GM21529 (cell line): ENCODE results near the gene DPP9.

Experiments used
- ATAC-seq: cut with Tn5 transposase; IDR thresholded peaks from one replicate; pipeline ENCODE4 v1.9.1; 2021; ENCODE audit not compliant: unreplicated experiment

DPP9 gene

DNA sequence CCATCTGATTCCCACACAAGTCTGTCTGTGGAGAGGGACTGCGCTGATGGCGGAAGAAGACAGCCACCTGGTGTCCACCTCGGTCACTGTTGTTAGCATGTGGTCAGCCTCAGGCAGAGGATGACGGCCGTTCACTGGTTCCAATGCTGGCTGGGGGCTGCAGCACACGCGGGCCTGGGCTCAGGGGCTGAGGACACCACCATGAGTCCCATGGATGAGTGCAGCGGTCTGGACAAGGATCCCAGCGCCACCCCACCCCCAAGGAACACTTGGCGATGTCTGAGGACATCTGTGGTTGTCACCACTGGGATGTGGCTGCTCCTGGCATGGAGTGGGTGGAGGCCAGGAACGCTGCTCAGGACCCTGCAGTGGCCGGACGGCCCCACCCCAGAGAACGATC is 10.9 kb downstream of the DPP9 start:
- no peak for ATAC-seq

DNA sequence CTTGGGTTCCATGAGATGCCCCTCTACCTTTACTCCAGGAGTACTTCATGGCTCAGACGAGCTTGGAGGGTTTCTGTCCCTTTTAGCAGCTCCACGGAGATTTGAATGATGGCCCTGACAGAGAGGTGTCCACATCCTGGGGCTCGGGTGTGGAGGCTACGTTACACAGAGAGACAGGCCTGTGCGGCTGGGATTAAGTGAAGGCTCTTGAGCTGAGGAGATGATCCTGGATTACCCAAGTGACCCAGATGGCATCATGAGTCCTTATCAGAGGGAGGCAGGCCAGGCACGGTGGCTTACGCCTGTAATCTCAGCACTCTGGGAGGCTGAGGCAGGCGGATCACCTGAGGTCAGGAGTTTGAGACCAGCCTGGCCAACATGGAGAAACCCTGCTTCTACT is 12.4 kb downstream of the DPP9 start:
- ATAC-seq, result no peak

DNA sequence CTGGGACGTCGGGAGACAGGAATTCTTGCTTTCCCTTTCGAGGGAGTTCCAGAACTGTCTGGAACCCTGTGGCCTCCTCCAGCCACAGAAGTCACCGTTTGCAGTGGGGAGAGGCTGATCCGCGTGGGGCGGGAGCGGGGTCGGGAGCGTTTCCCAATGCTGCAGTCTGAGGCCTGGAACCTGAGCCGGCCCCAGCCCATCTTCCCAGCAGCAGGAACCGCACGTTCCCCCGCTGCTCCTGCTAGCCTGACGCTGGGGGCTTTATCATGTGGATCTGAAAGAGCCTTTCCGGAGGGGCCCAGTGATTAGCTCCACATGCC is 13.4 kb downstream of the DPP9 start:
- ATAC-seq, result no peak

DNA sequence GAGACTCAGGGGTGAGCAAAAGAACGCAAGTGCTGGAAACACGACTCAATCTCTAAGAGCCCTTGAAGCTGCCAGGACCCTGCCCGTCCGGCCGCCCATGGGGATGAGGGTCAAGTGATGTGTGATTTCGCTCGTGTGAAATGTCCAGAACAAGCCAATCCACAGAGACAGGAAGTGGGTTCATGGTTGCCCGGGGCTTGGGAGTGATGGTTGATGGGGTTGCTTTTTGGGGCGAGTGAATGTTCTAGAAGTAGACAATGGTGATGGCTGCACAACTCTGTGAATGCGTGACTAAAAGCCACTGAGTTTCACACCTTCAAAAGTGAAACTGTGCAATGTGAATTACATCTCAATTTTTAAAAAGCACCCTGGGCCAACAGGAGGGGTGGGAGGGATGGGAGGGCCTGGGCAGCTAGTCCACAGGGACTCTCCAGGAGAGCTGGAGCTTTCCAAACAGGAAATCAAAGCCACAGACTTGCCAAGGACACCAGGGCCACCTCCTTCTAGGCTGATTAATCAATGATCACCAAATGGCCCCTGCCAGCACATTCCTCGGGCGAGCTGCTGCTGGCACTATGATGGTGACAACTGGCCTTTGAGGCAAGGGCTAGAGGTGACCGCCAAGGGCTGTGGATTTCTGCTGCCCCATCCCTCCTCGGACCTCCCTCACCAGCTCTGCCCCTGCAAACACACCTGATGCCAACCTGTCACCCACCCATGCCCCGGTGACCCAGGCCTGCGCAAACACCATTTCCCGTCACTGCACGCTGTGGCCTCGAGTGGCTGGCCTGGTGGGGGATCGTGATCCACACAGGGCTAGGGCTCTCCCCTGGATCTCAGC is 14.0 kb downstream of the DPP9 start:
- ATAC-seq, result no peak

DNA sequence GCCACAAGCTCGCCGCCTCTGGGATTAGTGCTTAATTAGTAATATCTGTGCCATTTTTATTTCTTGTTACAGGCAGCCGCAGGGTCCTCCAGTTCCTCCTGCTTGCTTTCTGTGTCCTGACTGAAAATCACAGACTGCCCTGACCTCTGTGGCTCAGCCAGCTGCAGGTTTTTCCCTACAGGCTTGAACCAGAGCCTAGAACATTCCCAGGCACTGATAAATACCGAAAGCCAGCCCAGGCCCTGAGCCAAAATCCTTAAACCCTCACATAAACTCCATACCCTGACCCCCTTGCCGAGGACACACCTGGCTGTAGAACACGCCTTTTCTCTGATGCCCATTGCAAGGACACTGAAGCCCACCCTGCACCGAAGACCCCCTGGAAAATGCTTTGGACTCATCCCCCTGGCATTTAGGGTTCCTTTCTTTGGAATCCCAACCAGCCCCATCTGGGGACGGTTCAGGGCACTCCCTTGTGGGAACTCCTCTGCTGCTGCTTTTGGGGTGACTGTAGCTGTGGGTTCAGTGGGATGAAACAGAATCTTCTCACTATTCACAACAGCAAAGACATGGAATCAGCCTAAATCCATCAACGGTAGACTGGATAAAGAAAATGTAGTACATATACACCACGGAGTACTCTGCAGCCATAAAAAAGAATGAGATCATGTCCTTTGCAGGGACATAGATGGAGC is 15.5 kb downstream of the DPP9 start:
- no peak for ATAC-seq

DNA sequence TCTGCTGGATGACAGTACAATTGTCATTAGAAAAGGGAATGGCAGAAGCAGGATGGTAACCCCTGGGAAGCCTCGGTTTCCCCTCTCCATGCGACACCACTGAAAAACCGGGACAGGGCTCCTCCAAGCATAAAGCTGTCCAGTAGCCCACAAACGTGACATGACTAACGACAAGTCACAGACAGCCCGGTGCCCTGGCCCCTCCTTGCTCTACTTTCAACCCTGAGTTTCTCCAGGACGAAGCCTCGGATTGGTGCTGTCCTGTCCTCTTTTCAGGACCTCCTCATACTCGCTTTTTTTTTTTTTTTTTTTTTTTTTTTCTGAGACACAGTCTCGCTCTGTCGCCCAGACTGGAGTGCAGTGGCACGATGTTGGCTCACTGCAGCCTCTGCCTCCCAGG is 16.3 kb downstream of the DPP9 start:
- ATAC-seq, result no peak

DNA sequence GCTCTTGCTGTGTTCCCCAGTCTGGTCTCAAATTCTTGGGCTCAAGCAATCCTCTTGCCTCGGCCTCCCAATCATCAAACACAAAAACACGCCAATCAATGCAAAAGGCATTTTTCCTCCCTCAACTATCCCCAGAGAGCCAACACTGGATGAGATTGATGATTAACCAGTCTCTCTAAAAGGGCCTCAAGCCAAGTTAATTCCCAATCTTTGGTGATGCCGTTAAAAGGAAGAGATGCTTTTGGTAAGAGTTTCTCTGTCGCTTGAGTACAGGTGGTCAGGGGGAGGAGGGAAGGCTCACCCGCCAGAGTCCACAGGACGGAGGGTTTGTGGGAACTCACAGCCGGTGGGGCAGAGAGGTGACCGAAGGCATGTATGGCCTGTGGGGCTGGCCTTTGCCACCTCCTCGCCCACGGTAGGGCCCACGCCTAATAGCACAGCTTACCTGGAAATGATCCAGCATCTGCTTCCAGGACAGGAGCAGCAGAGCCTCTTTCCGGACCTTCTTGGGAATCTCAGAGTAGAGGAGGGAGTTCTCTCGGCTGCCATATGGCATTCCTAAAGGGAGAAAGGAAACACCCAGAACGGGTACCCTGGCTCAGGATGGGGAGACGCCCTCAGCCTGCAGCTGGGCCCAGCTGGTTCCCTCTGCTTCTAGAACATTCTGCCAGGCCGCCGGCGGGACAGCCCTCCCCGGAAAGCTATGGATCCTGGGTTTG is 18.1 kb downstream of the DPP9 start:
- no peak for ATAC-seq

DNA sequence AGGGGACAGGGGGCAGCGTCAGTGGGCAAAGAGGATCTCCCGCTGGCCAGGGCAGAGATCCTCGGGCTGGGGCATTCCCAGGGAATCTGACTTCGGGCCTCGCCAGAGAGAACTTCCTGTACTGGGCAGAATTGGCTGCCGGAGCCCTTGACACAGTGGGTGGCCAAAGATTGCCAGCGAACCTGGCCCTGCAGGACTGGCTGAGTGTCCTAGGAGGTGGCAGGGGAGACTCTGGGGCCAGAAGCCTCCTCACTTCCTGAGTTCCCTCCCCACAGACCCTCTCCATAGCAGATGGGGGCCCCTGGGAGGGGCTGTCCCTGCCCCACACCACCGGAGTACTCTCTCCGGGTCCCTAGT is 19.3 kb downstream of the DPP9 start:
- ATAC-seq, result no peak

DNA sequence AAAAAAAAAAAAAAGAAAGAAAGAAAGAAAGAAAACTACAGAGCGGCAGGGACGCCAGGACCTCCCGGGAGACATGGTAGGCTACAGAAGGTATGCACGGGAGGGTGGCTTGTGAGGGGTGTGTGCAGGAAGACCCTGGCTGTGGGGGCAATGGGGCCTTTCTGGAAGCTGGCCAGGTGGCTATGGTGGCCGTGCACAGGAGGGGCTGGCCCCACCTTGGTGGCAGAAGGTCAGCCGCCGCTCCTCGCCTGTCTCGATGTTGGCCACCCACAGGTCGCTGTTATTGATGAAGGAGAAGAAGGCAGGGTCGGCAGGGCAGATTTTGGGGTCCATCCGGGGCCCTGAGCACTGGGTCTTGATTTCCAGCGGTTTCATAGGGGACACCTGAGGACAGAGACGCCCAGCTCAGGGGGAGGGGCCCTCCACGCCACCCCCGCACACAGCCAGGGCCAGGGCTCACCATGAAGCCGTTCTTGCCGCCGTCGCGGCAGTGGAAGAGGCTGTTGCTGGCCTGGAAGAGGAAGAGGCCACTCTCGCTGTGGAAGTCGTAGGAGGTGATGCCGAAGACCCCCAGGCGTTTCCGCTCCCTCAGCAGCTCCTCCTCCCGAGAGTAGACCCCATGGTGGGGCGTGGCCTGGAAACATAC is 19.8 kb downstream of the DPP9 start:
- ATAC-seq, result no peak

DNA sequence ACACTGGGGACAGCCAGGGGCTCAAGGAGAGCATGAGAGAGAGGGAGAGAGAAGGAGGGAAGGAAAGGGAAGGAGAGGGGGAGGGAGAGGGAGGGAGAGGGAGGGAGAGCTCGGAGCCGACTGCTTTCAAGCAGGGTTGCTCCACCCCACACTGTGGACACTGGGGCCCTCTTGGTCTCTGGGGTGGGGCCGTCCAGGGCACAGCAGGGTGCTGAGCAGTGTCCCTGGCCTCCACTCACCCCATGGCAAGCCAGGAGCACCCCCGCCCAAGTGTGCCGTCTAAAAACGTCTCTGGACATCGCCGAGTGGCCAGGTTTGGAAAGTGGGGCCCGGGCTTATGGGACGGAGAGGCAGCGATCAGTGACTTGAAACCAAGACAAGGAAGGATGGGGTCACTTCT is 20.9 kb downstream of the DPP9 start:
- no peak for ATAC-seq

DNA sequence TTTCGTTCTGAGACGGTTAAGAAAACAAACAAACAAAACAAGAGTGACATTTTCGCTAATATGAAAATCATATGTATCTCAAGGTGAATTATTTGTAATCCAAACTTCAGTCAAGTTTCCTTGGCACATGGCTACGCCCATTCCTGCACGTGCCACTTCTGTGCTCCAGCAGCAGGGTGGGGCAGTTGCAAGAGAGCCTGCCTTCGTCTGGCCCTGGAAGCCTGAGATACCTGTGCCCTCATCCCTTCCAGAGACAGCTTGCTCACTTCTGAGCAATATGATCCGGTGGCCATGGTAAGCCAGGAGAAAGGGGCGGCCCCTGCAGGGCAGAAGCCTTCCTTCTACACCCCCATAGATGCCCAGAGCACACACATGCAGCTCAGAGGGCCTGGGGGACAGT is 22.1 kb downstream of the DPP9 start:
- no peak for ATAC-seq

DNA sequence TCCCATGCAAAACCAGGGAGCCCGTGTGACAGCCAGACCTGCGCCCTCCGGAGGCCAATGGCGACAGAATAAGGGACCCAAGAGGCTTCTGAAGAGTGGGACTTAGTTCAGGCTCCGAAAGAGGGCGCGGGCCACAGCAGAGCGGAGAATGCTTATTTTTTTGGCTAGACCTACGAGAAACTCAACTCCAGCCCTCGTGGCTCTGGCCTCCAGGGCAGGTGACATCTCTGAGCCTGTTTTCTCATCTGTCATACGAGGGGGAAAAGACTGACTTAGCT is 23.0 kb downstream of the DPP9 start:
- no peak for ATAC-seq

DNA sequence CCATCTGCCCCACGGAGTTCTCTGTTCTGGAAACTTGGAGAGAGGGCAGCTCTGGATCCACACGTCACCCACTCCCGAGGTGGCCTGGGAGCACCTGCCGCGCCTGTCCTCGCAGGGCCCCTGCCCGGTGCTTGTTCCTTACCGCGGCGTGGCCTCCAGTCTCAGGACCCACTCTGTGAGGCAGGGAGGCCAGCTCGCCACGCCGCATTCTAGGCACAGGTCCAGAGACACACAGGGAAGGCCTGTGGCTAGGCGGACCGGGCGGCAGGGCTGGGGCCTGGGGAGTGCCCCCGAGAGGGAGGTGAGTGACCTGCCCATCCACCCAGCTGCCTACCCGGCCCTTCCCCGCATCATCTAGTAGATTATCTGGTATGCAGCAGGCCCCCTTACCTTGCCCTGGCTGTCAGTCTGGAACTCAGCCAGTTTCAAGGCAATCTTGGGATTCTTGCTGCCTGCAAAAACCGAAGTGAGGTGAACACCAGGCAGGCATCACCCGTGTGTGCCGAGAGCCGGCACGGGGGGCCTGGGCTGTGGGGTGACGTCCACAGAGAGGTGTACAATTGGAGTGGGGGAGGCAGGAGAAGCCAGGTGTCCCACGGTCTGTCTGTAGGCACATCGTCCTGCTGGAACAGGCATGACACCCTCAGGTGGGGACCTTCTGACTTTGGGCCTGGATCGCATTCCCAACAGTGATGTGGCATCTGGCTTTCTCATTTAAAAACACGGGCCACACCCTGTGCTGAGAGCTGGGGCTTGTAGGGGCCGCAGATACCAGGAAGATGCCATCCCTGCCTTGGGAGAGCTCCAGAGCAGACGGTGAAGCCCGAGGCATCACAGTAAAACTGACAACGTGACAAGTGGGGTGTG is 23.6 kb downstream of the DPP9 start:
- no peak for ATAC-seq

DNA sequence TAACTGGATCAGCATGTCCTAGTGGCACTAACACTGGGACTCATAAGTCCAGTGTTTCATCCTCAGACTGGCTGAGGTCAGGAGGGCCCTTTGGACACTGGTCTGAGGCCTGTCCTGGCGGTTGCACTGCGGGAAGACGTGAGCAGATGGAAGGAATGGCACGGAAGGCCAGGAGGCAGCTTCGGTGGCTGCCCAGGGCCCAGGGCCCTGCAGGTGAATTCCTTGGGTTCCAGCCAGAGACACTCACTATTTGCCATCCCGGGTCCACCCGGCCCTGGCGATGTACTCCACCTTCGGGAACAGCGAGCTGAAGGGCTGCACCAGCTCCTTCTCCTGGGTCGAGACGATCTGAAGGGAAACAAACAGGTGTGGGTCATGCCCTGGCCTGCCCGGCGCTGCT is 26.3 kb downstream of the DPP9 start:
- no peak for ATAC-seq

DNA sequence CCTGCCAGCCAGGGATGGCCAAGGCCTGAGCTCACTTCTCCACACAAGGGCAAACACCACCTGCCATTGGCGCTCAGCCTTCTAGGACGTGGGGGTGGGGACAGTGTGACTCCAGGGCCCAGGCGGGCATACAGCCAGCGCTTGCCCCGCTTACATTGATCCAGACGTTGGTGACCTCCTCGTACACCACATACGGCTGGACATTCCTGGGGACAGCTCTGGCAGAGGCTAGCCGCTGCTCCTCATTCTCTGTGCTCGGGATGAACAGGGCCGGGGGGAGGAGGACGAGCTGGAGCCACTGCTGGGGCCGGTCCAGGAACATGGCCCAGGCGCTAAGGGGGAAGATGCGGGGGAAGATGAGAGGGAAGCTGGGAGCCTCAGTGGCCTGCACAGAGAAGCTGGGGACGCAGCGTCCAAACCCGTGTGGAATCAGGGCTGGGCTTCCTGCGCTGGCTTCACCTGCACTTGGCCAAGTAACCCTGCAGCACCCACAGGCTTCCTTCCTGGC is 28.4 kb downstream of the DPP9 start:
- ATAC-seq, result no peak

DNA sequence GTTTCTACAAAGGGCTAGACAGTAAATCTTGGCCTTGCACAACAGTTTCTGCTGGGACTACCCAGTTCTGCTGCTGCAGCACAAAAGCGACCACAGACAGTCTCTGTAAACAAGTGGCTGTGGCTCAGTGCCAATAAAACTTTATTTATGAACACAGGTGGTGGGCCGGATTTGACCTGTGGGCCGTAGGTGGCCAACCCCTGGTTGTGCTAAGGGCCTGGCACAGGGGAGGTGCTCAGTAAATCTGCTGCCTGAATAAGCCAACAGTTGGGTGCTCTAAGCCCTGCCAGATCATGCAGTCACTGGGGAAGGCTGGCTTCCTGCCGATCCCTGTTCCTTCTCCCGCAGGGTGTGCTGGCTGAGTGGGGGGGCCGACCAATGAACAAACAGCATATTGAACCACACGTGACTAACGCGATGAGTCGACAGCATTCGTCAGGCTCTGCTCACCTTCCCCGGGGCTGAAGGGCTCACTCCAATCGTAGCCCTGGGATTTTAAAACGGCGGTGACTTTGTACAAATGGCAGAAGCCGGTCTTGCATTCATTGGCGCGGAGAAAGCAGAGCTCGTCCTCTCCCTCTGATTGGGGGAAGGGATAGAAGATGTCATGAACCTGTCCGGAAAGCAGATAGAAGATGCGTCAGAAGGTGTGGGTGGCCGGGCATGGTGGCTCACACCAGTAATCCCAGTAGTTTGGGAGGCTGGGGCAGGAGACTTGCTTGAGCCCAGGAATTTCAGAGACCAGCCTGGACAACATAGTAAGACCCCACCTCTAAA is 29.2 kb downstream of the DPP9 start:
- no peak for ATAC-seq

DNA sequence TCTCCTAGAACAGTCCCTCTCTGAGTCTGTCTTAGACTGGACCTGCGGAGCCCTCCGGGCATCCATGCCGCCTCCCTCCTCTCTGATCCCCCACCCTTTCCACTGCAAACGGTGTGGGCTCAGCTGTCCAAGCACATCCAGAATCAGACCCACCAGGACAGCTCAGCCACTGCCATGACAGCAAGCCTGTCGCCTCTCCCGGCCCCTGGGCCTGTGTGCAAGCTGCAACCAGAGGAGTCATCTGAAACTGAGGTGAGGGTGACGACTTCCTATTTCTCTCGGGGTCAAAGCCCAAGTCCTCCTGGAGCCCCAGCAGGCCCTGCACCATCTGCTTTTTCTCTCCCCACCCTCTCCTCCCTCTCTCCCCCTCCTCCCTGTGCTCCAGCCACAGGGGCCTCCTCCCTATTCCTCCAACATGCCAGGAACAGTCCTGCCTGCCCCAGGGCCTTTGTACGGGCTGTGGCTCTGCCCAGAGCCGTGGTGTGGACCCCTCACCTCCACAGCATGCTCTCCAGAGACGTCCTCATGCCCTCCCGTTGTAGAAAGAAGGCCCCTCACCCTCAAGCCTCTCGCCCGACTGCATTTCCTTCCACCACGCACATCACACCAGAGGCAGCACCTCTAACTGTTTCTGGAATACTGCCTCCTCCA is 30.0 kb downstream of the DPP9 start:
- ATAC-seq, result no peak

DNA sequence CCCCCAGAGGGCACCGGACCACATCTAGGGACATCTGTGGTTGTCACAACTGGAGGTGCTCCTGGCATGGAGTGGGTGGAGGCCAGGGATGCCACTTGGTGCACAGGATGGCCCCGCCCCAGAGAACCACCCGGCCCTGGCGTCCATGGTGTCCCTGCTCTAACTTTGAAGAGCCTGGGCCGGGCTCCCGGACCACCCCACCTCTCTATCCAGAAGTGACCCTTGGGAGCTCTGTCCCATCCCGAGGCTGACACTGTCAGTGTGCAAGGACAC is 30.6 kb downstream of the DPP9 start:
- ATAC-seq, result no peak

DNA sequence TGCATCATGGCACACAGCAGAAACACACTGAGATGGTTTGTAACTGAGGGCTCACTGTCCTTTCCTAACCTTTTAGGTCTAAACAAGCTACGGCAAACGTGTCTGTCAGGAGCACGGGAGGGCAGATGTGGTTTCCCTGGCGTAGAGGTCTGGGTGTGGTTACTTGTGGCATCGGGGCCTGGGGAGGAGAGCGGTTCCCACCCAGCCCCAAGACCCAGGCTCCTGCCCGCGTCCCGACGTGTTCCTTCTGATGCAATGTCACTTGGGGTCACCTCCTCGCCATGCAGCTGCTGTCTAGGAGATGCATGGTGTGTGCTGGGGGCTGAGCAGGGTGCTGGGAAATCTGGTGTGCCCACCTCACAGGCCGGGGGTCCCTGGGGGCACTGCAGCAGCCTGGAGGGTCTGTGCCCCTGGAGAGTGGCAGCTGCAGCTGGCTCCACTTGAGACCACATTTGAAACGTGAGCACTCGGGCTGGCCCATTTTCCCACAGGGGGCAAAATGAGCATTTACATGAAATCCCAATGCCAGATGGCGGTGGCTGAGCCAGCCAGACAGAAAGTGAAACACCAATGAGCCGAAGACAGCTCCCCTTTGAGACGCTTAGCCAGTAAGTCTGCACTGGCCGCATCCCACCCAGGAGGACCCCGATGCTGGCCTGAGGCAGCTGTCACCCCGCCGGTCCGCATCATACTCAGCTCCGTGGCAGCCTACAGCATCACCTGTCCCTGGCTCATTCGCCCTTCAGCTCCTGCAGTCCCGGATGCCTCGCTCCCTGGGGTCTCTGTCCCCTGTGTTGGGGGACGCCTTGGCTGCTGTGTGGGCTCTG is 31.2 kb downstream of the DPP9 start:
- ATAC-seq, result no peak
